HL-60 (cell line): ENCODE data around the gene MARCKSL1.

Experiments
- DNase-seq, 2 experiments: peaks; one replicate each; pipeline ENCODE4 v3.0.0-alpha.2; 2010 to 2020; ENCODE audit warnings: low read depth in 1 of 2, low spot score in 1 of 2
- H3K27ac ChIP-seq: fragments of 250-450 bp; sonication (Bioruptor Pico); replicated peaks from 2 replicates; pipeline ENCODE4 v1.5.1; 2020; ENCODE audit warnings: mild to moderate bottlenecking, moderate library complexity
- H3K27me3 ChIP-seq: fragments of 250-450 bp; sonication (Bioruptor Pico); 2 replicates; pipeline ENCODE4 v1.5.1; 2021; ENCODE audit warnings: mild to moderate bottlenecking, moderate library complexity; ENCODE audit not compliant: insufficient read depth, poor library complexity, severe bottlenecking
- H3K4me3 ChIP-seq: replicated peaks from 2 replicates; pipeline ENCODE4 v1.5.1; 2011; ENCODE audit warnings: mild to moderate bottlenecking, control low read depth, low read length; ENCODE audit not compliant: insufficient read depth
- GABPA ChIP-seq: IDR thresholded peaks from 2 replicates; pipeline ENCODE4 v1.6.1; 2012; ENCODE audit warnings: low read depth
- POLR2AphosphoS5 ChIP-seq: IDR thresholded peaks from 2 replicates; pipeline ENCODE4 v1.6.1; 2012; ENCODE audit warnings: low read depth
- SPI1 ChIP-seq: IDR thresholded peaks from 2 replicates; pipeline ENCODE4 v1.6.1; 2012; ENCODE audit warnings: low read depth, mild to moderate bottlenecking, borderline replicate concordance
- TF ChIP-seq, protein P1 (sequence below): IDR thresholded peaks from 2 replicates; pipeline ENCODE4 v1.6.1; 2012; ENCODE audit warnings: low read depth; ENCODE audit not compliant: insufficient replicate concordance
- TF ChIP-seq, protein P2 (sequence below): IDR thresholded peaks from one replicate; pipeline ENCODE4 v1.5.1; 2011; ENCODE audit warnings: low read length, control low read depth, inconsistent platforms; ENCODE audit not compliant: insufficient read depth

The MARCKSL1 gene

DNA sequence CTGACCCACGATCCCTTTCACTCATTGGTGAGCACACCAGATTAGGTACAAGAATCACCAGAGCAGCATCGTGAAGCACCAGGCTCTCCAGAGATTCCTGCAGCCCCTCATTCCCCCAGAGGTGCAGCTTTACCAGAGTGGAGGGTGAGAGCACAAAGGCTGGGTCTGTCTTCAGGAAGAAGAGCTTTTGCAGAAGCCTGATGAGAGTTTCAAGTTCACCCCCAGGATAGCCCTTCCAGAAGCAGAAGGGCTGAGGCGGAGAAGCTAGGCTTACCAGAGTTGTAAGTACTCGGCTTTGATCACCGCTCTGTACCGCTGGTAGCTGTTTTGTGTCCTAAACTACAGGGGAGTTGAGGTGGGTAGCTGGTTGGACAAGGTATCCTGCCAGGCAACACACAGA, 29.4 kb upstream of the MARCKSL1 start:
- TF ChIP-seq SPI1 (no peak), POLR2AphosphoS5 (no peak), GABPA (no peak)
- TF ChIP-seq, protein P1, sequence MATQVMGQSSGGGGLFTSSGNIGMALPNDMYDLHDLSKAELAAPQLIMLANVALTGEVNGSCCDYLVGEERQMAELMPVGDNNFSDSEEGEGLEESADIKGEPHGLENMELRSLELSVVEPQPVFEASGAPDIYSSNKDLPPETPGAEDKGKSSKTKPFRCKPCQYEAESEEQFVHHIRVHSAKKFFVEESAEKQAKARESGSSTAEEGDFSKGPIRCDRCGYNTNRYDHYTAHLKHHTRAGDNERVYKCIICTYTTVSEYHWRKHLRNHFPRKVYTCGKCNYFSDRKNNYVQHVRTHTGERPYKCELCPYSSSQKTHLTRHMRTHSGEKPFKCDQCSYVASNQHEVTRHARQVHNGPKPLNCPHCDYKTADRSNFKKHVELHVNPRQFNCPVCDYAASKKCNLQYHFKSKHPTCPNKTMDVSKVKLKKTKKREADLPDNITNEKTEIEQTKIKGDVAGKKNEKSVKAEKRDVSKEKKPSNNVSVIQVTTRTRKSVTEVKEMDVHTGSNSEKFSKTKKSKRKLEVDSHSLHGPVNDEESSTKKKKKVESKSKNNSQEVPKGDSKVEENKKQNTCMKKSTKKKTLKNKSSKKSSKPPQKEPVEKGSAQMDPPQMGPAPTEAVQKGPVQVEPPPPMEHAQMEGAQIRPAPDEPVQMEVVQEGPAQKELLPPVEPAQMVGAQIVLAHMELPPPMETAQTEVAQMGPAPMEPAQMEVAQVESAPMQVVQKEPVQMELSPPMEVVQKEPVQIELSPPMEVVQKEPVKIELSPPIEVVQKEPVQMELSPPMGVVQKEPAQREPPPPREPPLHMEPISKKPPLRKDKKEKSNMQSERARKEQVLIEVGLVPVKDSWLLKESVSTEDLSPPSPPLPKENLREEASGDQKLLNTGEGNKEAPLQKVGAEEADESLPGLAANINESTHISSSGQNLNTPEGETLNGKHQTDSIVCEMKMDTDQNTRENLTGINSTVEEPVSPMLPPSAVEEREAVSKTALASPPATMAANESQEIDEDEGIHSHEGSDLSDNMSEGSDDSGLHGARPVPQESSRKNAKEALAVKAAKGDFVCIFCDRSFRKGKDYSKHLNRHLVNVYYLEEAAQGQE = no peak
- TF ChIP-seq, protein P2, sequence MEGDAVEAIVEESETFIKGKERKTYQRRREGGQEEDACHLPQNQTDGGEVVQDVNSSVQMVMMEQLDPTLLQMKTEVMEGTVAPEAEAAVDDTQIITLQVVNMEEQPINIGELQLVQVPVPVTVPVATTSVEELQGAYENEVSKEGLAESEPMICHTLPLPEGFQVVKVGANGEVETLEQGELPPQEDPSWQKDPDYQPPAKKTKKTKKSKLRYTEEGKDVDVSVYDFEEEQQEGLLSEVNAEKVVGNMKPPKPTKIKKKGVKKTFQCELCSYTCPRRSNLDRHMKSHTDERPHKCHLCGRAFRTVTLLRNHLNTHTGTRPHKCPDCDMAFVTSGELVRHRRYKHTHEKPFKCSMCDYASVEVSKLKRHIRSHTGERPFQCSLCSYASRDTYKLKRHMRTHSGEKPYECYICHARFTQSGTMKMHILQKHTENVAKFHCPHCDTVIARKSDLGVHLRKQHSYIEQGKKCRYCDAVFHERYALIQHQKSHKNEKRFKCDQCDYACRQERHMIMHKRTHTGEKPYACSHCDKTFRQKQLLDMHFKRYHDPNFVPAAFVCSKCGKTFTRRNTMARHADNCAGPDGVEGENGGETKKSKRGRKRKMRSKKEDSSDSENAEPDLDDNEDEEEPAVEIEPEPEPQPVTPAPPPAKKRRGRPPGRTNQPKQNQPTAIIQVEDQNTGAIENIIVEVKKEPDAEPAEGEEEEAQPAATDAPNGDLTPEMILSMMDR = no peak
- Histone ChIP-seq H3K4me3 (no peak overlapping the region), H3K27me3 (no peaks in the 10 kb centered on the region), H3K27ac (no peak overlapping the region)
- DNase-seq = no peak

DNA sequence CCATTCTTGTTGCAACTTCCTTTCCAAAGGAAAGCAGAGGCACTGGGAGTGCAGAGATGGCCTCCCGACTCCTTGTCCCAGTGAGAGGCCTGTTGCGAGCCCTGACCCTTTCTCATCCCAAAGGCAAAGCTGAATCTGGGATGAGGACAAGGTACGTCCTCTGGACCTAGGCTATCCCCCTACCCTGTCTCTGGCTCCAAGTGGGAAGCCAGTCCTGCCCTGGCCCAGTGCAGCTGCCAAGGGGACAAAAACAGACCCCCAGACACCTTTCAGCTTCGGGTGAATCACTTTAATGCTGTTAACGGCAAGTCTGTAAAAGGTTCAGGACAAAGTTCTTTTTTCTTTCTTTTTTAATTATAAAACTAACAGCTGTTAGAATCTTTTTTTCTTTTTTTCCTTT, 28.8 kb upstream of the MARCKSL1 start:
- Histone ChIP-seq H3K27me3 (no peaks in the 10 kb centered on the region), H3K4me3 (no peak overlapping the region), H3K27ac (no peak overlapping the region)
- no peak for DNase-seq
- TF ChIP-seq GABPA (no peak), SPI1 (no peak), POLR2AphosphoS5 (no peak)
- TF ChIP-seq, protein P2 = no peak
- TF ChIP-seq, protein P1 = no peak

DNA sequence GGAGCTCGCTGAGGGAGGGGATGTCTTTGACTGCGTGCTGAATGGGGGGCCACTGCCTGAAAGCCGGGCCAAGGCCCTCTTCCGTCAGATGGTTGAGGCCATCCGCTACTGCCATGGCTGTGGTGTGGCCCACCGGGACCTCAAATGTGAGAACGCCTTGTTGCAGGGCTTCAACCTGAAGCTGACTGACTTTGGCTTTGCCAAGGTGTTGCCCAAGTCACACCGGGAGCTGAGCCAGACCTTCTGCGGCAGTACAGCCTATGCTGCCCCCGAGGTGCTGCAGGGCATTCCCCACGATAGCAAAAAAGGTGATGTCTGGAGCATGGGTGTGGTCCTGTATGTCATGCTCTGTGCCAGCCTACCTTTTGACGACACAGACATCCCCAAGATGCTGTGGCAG, 27.7 kb upstream of the MARCKSL1 start:
- Histone ChIP-seq H3K4me3 (no peak overlapping the region), H3K27ac (no peak overlapping the region), H3K27me3 (no peaks in the 10 kb centered on the region)
- DNase-seq = no peak
- TF ChIP-seq POLR2AphosphoS5 (no peak), GABPA (no peak), SPI1 (no peak)
- TF ChIP-seq, protein P2 = no peak
- TF ChIP-seq, protein P1 = no peak
